Colonic mucosa (tissue), 4 donors: ENCODE results near the gene ATP2C2. TPM values are rescaled to one million over a fixed set of nuclear protein-coding genes. Genes with fewer than 3 reads are reported as not detected.
A peak's percentile ranks its signal among the peaks of the same experiment; 100 is the strongest.

Source experiments
- DNase-seq: peaks from one replicate; pipeline ENCODE4 v3.0.0-alpha.2; 2020
- H3K27ac ChIP-seq: fragments of 200-600 bp; one replicate; pipeline ENCODE4 v1.8.0; 2021
- H3K27me3 ChIP-seq: fragments of 200-600 bp; one replicate; pipeline ENCODE4 v1.8.0; 2021
- H3K36me3 ChIP-seq: fragments of 200-600 bp; one replicate; pipeline ENCODE4 v1.8.0; 2021
- H3K4me1 ChIP-seq: fragments of 200-600 bp; one replicate; pipeline ENCODE4 v1.8.0; 2021; ENCODE audit warnings: mild to moderate bottlenecking
- H3K4me3 ChIP-seq: fragments of 200-600 bp; one replicate; pipeline ENCODE4 v1.8.0; 2021
- H3K9ac ChIP-seq, 2 donors: one replicate each; pipeline ENCODE4 v1.7.0; 2013; ENCODE audit warnings: control low read depth in 2 of 2, low read depth in 2 of 2, low read length in 2 of 2
- H3K9me3 ChIP-seq: fragments of 200-600 bp; one replicate; pipeline ENCODE4 v1.8.0; 2021
- CTCF ChIP-seq: fragments of 200-600 bp; IDR thresholded peaks from one replicate; pipeline ENCODE4 v1.8.0; 2022; ENCODE audit warnings: antibody characterized with exemption, mild to moderate bottlenecking
- intact Hi-C: fragments of 100-400 bp; cut with DNase I; formaldehyde crosslinking; loops from one replicate; pipeline ENCODE4 v1.14.1; 2022
- total RNA-seq, 2 donors: library from RNA; stranded (reverse); fragmentation: NEBNext Ultra II Directional in 1 of 2; extraction: Animal tissue kit (Norgen Biotek cat#: 25700) in 1 of 2; gene quantifications; one replicate each; pipeline ENCODE4 v1.2.1, GENCODE V29; 2021
- donor health status: healthy.
- donor health status: DM: no; HTN: no; CAD: no.
- donor health status: DM: no; HTN: no; CAD: no.

The ATP2C2 gene
- total RNA-seq, 2 donors from 2014 or later = 126 to 220 TPM

- H3K36me3 ChIP-seq = no peaks in the 10 kb centered on the region
- no peaks in the 10 kb centered on the region for H3K27me3 ChIP-seq
- no peak overlapping the region for H3K9ac ChIP-seq
- peaks cover 16% of the 10 kb centered on the region for H3K4me1 ChIP-seq
- intact Hi-C loops = no loop called here
- H3K27ac ChIP-seq = peak overlapping the region; percentile 85
- H3K9me3 ChIP-seq = no peaks in the 10 kb centered on the region
- no peak overlapping the region for H3K4me3 ChIP-seq
- no peak for TF ChIP-seq CTCF
- DNase-seq = peak; percentile 71
These were observed 16.7 kb upstream of the ATP2C2 start for GRCh38 chr16:84351630-84352029.

GRCh38 chr16:84354306-84354705, 14.0 kb upstream of the ATP2C2 start:
- no peak for TF ChIP-seq CTCF
- H3K36me3 ChIP-seq = no peaks in the 10 kb centered on the region
- intact Hi-C loops = no loop called here
- H3K9ac ChIP-seq = no peak overlapping the region
- H3K4me1 ChIP-seq = peaks cover 13% of the 10 kb centered on the region
- H3K9me3 ChIP-seq = no peaks in the 10 kb centered on the region
- no peak overlapping the region for H3K4me3 ChIP-seq
- no peaks in the 10 kb centered on the region for H3K27me3 ChIP-seq
- DNase-seq = no peak
- H3K27ac ChIP-seq = no peak overlapping the region

GRCh38 chr16:84355149-84355548, 13.2 kb upstream of the ATP2C2 start:
- H3K27me3 ChIP-seq = no peaks in the 10 kb centered on the region
- H3K36me3 ChIP-seq = no peaks in the 10 kb centered on the region
- H3K4me3 ChIP-seq = no peak overlapping the region
- TF ChIP-seq CTCF = no peak
- no peak overlapping the region for H3K27ac ChIP-seq
- intact Hi-C loops = no loop called here
- H3K9ac ChIP-seq = no peak overlapping the region
- DNase-seq = no peak
- H3K4me1 ChIP-seq = peaks cover 11% of the 10 kb centered on the region
- no peaks in the 10 kb centered on the region for H3K9me3 ChIP-seq

- Histone ChIP-seq H3K36me3 (no peaks in the 10 kb centered on the region), H3K4me1 (peaks cover 11% of the 10 kb centered on the region), H3K9me3 (no peaks in the 10 kb centered on the region), H3K27ac (peak overlapping the region; percentile 8), H3K9ac (peak overlapping the region; percentile 18 to 28), H3K4me3 (no peak overlapping the region), H3K27me3 (no peaks in the 10 kb centered on the region)
- DNase-seq = no peak
- intact Hi-C loops = no loop called here
- no peak for TF ChIP-seq CTCF
These were observed 12.2 kb upstream of the ATP2C2 start for GRCh38 chr16:84356176-84356575.

GRCh38 chr16:84356591-84357116, 11.7 kb upstream of the ATP2C2 start:
- DNase-seq = peak; percentile 71
- intact Hi-C loops = no loop called here
- Histone ChIP-seq H3K36me3 (no peaks in the 10 kb centered on the region), H3K27ac (peak overlapping the region; percentile 8), H3K4me1 (peaks cover 11% of the 10 kb centered on the region), H3K4me3 (no peak overlapping the region), H3K9me3 (no peaks in the 10 kb centered on the region), H3K27me3 (no peaks in the 10 kb centered on the region), H3K9ac (peak overlapping the region; percentile 18 to 28)
- TF ChIP-seq CTCF = no peak
